A673 (cell line): Measurements from ENCODE around the gene ZNF883.
"Not testable (repeated sequence)": the region's sequence is repeated elsewhere in the genome, so short reads cannot be mapped to it uniquely, and the experiment has no call there.

Source experiments
- CTCF ChIP-seq: fragments of 300-800, 200-600 bp; sonication (generic); conservative IDR thresholded peaks from 2 replicates; pipeline ENCODE4 v1.5.1; 2017; ENCODE audit warnings: low read depth, mild to moderate bottlenecking, antibody characterized with exemption, low read length, moderate library complexity, mixed read lengths
- EZH2 ChIP-seq: fragments of 200-600 bp; sonication (generic); IDR thresholded peaks from 2 replicates; pipeline ENCODE4 v1.6.1; 2017; ENCODE audit warnings: borderline replicate concordance, low read depth, mild to moderate bottlenecking, mixed read lengths, antibody characterized with exemption, low read length; ENCODE audit not compliant: poor library complexity, severe bottlenecking

- TF ChIP-seq CTCF, EZH2: not testable (repeated sequence)
Measured at GRCh38 chr9:113059581-113060284, 47.7 kb upstream of the ZNF883 start.
